PC-9 (cell line): ENCODE results near the gene ABCC2. TPM values are rescaled to one million over a fixed set of nuclear protein-coding genes. Genes with fewer than 3 reads are reported as not detected.
"Not testable (repeated sequence)": the region's sequence is repeated elsewhere in the genome, so short reads cannot be mapped to it uniquely, and the experiment has no call there.

Source experiments
- BruUV-seq: library from RNA; stranded (reverse); fragments of 400-500 nt; replicated peaks from 2 replicates; lab custom pipeline; 2021; lab: Mats Ljungman, UMichigan
- CTCF ChIA-PET: fragments of 300-600 bp; sonication (Branson Sonifier 250); formaldehyde crosslinking; loops from one replicate; lab custom pipeline; 2022; ENCODE audit warnings: antibody characterized with exemption; lab: Charles Lee
- POLR2A ChIA-PET: fragments of 300-600 bp; sonication (Branson Sonifier 250); formaldehyde crosslinking; loops from one replicate; lab custom pipeline; 2022; ENCODE audit warnings: antibody characterized with exemption; ENCODE audit not compliant: unreplicated experiment; lab: Charles Lee
- DNase-seq, 2 experiments: peaks; one replicate each; pipeline versions ENCODE4 v3.0.0 to v3.0.0-alpha.2; 2015 to 2022; ENCODE audit warnings: mixed read lengths in 1 of 2
- H2AFZ ChIP-seq: fragments of 200-600 bp; sonication (generic); 2 replicates; pipeline ENCODE4 v1.8.1; 2017; ENCODE audit warnings: antibody characterized with exemption
- H3F3A ChIP-seq: fragments of 200-600 bp; sonication (generic); 2 replicates; pipeline ENCODE4 v1.8.1; 2017; ENCODE audit warnings: antibody characterized with exemption, mild to moderate bottlenecking, low read depth; ENCODE audit not compliant: insufficient read depth
- H3K27ac ChIP-seq: fragments of 200-600 bp; sonication (generic); 2 replicates; pipeline ENCODE4 v1.6.1; 2016; ENCODE audit warnings: mixed run types
- H3K27me3 ChIP-seq: fragments of 200-600 bp; sonication (generic); 2 replicates; pipeline ENCODE4 v1.6.1; 2016; ENCODE audit warnings: low read depth, mixed run types; ENCODE audit not compliant: insufficient read depth
- H3K36me3 ChIP-seq: fragments of 200-600 bp; sonication (generic); 2 replicates; pipeline ENCODE4 v1.6.1; 2016; ENCODE audit warnings: low read depth, mixed run types
- H3K4me1 ChIP-seq: fragments of 200-600 bp; sonication (generic); replicated peaks from 2 replicates; pipeline ENCODE4 v1.6.1; 2016; ENCODE audit warnings: mixed run types; ENCODE audit not compliant: insufficient read depth
- H3K4me2 ChIP-seq: fragments of 200-600 bp; sonication (generic); 2 replicates; pipeline ENCODE4 v1.6.1; 2017; ENCODE audit warnings: mixed run types
- H3K4me3 ChIP-seq: fragments of 200-600 bp; sonication (generic); 2 replicates; pipeline ENCODE4 v1.6.1; 2016; ENCODE audit warnings: mixed run types
- H3K79me2 ChIP-seq: fragments of 200-600 bp; sonication (generic); 2 replicates; pipeline ENCODE4 v1.6.1; 2017; ENCODE audit warnings: low read depth, mixed run types
- H3K9me2 ChIP-seq: fragments of 200-600 bp; sonication (generic); 2 replicates; pipeline ENCODE4 v1.8.1; 2017; ENCODE audit warnings: mild to moderate bottlenecking; ENCODE audit not compliant: insufficient read depth
- H3K9me3 ChIP-seq: fragments of 200-600 bp; sonication (generic); 2 replicates; pipeline ENCODE4 v1.8.1; 2016; ENCODE audit warnings: low read depth; ENCODE audit not compliant: insufficient read depth
- H4K20me1 ChIP-seq: fragments of 200-600 bp; sonication (generic); 2 replicates; pipeline ENCODE4 v1.8.1; 2017; ENCODE audit not compliant: insufficient read depth
- EZH2 ChIP-seq: fragments of 200-600 bp; sonication (generic); IDR thresholded peaks from 2 replicates; pipeline ENCODE4 v1.8.0; 2017; ENCODE audit warnings: antibody characterized with exemption, low read depth
- intact Hi-C: fragments of 100-400 bp; cut with micrococcal nuclease; formaldehyde crosslinking; loops from one replicate; pipeline ENCODE4 v1.10.0; 2022; ENCODE audit not compliant: unreplicated experiment
- total RNA-seq: library from RNA; stranded (reverse); gene quantifications from 2 replicates; pipeline ENCODE4 v1.2.3, GENCODE V29; 2021
- TF ChIP-seq, protein P1 (sequence below): fragments of 200-600 bp; sonication (generic); conservative IDR thresholded peaks from 2 replicates; pipeline ENCODE4 v1.6.1; 2017; ENCODE audit warnings: mixed run types, antibody characterized with exemption, mild to moderate bottlenecking, moderate library complexity

The ABCC2 gene
- total RNA-seq, 1 experiment from 2014 or later, result 174 TPM

DNA sequence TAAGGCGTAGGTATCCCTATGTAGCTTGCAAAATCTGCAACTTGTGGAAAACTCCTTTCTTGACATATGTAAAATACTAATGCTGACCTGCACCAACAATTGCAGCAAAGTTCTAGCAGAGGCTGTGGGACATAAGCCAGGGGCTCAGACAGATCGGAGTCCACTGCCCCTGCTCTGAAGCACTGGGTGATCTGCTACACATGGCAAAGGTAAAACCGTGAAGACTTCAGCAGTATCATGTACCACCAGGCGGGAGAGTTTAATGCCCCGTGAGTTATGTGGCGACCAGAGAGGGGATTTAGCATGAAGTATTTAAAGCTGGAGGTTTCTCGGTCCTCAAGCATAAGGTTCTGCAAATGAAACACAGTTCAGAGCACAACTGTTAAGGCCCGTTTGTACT is 76.4 kb downstream of the ABCC2 start:
- POLR2A ChIA-PET, result no interaction called here
- Histone ChIP-seq H3K9me2 (no peaks in the 10 kb centered on the region), H3K79me2 (no peaks in the 10 kb centered on the region), H2AFZ (no peak overlapping the region), H3K9me3 (no peaks in the 10 kb centered on the region), H3K27me3 (no peaks in the 10 kb centered on the region), H4K20me1 (no peaks in the 10 kb centered on the region), H3K4me2 (no peak overlapping the region), H3K4me1 (no peaks in the 10 kb centered on the region), H3K4me3 (no peak overlapping the region), H3K36me3 (no peaks in the 10 kb centered on the region), H3F3A (peaks cover 16% of the 10 kb centered on the region; the same call in 1 of the 2 replicates), H3K27ac (no peak overlapping the region)
- TF ChIP-seq EZH2, result no peak
- TF ChIP-seq, protein P1, sequence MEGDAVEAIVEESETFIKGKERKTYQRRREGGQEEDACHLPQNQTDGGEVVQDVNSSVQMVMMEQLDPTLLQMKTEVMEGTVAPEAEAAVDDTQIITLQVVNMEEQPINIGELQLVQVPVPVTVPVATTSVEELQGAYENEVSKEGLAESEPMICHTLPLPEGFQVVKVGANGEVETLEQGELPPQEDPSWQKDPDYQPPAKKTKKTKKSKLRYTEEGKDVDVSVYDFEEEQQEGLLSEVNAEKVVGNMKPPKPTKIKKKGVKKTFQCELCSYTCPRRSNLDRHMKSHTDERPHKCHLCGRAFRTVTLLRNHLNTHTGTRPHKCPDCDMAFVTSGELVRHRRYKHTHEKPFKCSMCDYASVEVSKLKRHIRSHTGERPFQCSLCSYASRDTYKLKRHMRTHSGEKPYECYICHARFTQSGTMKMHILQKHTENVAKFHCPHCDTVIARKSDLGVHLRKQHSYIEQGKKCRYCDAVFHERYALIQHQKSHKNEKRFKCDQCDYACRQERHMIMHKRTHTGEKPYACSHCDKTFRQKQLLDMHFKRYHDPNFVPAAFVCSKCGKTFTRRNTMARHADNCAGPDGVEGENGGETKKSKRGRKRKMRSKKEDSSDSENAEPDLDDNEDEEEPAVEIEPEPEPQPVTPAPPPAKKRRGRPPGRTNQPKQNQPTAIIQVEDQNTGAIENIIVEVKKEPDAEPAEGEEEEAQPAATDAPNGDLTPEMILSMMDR, result no peak
- intact Hi-C loops, result loop anchor here (5.0 kb wide), 1 partner anchor 188 kb away; no protein-coding TSS in a partner anchor
- CTCF ChIA-PET, result no interaction called here
- DNase-seq, result no peak
- BruUV-seq, result no TSS peak

DNA sequence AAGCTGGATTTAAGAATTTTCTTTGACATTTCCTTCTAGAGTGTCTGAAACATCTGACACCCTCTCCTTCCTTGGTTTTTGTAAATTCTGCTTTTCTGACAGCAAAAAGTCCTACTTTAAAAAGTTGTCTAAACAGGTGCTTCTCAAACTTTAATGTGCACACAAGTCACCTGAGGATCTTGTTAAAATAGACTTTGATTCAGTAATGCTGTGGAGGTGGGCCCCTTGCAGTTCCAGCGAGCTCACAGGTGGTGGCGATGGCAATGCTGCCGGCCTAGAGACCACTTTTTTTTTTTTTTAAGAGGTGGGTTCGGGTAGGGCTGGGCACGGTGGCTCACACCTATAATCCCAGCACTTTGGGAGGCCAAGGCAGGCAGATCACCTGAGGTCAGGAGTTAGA is 77.1 kb downstream of the ABCC2 start:
- peak in 1 of 2 experiments; percentile 21 for DNase-seq
- H3K9me3 ChIP-seq, result no peaks in the 10 kb centered on the region
- no peak overlapping the region for H3K4me2 ChIP-seq
- H3K4me1 ChIP-seq, result no peaks in the 10 kb centered on the region
- H3F3A ChIP-seq, result peaks cover 8% of the 10 kb centered on the region; the same call in 1 of the 2 replicates
- no peaks in the 10 kb centered on the region for H3K79me2 ChIP-seq
- no TSS peak for BruUV-seq
- ChIA-PET POLR2A (no interaction called here), CTCF (interaction anchor here (0.6 to 1.0 kb wide), 2 partner anchors 38 to 186 kb away, joined by 5 to 6 read pairs; no protein-coding TSS in a partner anchor)
- no peaks in the 10 kb centered on the region for H3K36me3 ChIP-seq
- H4K20me1 ChIP-seq, result no peaks in the 10 kb centered on the region
- H3K27me3 ChIP-seq, result no peaks in the 10 kb centered on the region
- intact Hi-C loops, result loop anchor here (5.0 kb wide), 1 partner anchor 188 kb away; no protein-coding TSS in a partner anchor
- TF ChIP-seq EZH2, result no peak
- TF ChIP-seq, protein P1, result peak; percentile 46; the same call in 1 of the 2 replicates
- H3K9me2 ChIP-seq, result no peaks in the 10 kb centered on the region
- no peak overlapping the region for H3K4me3 ChIP-seq
- no peak overlapping the region for H2AFZ ChIP-seq
- no peak overlapping the region for H3K27ac ChIP-seq

DNA sequence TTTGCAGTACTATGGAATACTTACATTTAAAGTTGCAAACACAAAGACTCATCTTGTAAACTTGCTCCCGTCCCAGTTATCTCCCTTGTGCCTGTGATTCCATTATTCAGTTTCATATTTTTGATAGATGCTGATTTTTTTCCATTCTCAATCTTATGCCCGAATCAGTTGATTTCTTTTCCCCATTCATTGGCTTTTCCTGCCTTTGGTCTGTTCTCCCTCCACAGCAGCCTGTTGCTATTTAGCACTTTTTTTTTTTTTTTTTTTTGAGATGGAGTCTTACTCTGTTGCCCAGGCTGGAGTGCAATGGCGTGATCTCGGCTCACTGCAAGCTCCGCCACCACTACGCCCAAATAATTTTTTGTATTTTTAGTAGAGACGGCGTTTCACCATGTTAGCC is 78.0 kb downstream of the ABCC2 start:
- BruUV-seq, result no TSS peak
- CTCF ChIA-PET, result no interaction called here
- no peaks in the 10 kb centered on the region for H3K9me2 ChIP-seq

DNA sequence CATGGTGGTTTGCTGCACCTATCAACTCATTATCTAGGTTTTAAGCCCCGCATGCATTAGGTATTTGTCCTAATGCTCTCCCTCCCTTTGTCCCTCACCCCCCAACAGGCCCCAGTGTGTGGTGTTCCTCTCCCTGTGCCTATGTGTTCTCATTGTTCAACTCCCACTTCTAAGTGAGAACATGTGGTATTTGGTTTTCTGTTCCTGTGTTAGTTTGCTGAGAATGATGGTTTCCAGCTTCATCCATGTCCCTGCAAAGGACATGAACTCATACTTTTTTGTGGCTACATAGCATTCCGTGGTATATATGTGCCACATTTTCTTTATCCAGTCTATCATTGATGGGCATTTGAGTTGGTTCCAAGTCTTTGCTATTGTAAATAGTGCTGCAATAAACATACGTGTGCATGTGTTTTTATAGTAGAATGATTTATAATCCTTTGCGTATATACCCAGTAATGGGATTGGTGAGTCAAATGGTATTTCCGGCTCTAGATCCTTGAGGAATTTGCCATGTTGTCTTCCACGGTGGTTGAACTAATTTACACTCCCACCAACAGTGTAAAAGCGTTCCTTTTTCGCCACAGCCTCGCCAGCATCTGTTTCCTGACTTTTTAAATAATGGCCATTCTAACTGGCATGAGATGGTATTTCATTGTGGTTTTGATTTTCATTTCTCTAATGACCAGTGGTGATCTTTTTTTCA is 81.2 kb downstream of the ABCC2 start:
- BruUV-seq, H3K9me3 ChIP-seq, H3K4me1 ChIP-seq, intact Hi-C loops, H3K27me3 ChIP-seq, DNase-seq, H2AFZ ChIP-seq, H3K27ac ChIP-seq, H3K9me2 ChIP-seq, CTCF ChIA-PET, H3K4me3 ChIP-seq, H3K4me2 ChIP-seq, H3K79me2 ChIP-seq, POLR2A ChIA-PET, H4K20me1 ChIP-seq, H3F3A ChIP-seq, H3K36me3 ChIP-seq: not testable (repeated sequence)

More for the DNA sequence above, 78.0 kb downstream of the ABCC2 start:
- H3K4me2 ChIP-seq, result no peak overlapping the region
- intact Hi-C loops, result no loop called here
- TF ChIP-seq EZH2, result no peak
- no peaks in the 10 kb centered on the region for H3K79me2 ChIP-seq
- POLR2A ChIA-PET, result no interaction called here
- H3F3A ChIP-seq, result no peaks in the 10 kb centered on the region
- H3K4me3 ChIP-seq, result no peak overlapping the region
- no peaks in the 10 kb centered on the region for H3K4me1 ChIP-seq
- DNase-seq, result no peak
- H3K27ac ChIP-seq, result no peak overlapping the region
- no peaks in the 10 kb centered on the region for H3K9me3 ChIP-seq
- H3K27me3 ChIP-seq, result no peaks in the 10 kb centered on the region
- H2AFZ ChIP-seq, result no peak overlapping the region
- H3K36me3 ChIP-seq, result no peaks in the 10 kb centered on the region
- no peaks in the 10 kb centered on the region for H4K20me1 ChIP-seq

DNA sequence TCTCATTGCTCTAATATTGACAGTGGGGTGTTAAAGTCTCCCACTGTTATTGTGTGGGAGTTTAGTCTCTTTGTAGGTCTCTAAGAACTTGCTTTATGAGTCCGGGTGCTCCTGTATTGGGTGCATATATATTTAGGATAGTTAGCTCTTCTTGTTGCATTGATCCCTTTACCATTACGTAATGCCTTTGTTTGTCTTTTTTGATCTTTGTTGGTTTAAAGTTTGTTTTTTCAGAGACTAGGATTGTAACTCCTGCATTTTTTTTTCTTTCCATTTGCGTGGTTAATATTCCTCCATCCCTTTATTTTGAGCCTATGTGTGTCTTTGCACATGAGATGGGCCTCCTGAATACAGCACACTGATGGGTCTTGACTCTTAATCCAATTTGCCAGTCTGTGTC is 84.8 kb downstream of the ABCC2 start:
- H3K36me3 ChIP-seq, H3K4me2 ChIP-seq, H3K27ac ChIP-seq, H3K79me2 ChIP-seq, intact Hi-C loops, POLR2A ChIA-PET, CTCF ChIA-PET, BruUV-seq, H3F3A ChIP-seq, H3K4me3 ChIP-seq, H3K9me3 ChIP-seq, H4K20me1 ChIP-seq, DNase-seq, H3K4me1 ChIP-seq, H3K27me3 ChIP-seq, H2AFZ ChIP-seq, H3K9me2 ChIP-seq: not testable (repeated sequence)
